ENCODE results near the gene TBCB. TPM values are rescaled to one million over a fixed set of nuclear protein-coding genes. Genes with fewer than 3 reads are reported as not detected.

TBCB gene
- total RNA-seq, 4 donors from 2014 or later, result 60.8 to 113 (median 94.5) TPM

DNA sequence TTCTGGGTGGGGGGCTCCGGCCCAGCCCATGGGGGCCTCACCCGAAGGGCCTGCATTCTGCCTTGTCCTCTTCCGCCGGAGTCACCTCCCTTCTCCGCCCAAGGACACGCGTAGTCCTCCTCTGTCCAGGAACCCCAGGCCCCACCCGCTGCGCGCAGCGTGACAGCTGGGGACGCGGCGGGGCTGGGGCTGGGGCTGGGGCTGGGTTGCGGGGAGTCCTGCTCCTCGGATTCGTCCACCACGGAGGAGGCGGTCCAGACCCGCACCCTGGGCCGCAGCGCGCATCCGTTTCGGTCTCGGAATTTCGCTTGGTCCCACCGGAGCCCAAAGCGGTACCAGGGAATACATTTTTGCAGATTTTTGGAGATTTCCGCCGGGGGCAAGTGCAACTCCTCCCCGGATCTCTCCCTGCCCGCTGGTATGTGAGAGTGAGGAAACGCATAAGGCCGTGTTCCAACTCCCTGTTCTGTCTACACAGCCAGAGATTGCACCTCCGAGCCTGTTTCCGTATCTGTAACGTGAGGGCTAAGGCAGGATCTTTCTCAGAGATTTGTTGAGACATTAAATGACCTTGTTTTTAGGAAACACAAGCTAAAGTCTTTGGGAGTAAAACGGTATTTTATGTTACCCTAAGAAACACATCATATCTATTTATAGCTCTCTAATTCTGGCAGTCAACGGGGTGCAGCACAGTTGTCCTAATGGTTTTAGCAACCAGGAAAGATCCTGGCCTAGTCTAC lies 37.3 kb downstream of the TBCB start, which contains the start of gene COX7A1:
COX7A1 (minus strand) TSS at position 96 of the 740 bp plus-strand sequence; CDS start at position 56, 40 bp downstream.
- peak; percentile 55 to 95 for DNase-seq (ENCODE audit: low spot score in 2 of 2)

DNA sequence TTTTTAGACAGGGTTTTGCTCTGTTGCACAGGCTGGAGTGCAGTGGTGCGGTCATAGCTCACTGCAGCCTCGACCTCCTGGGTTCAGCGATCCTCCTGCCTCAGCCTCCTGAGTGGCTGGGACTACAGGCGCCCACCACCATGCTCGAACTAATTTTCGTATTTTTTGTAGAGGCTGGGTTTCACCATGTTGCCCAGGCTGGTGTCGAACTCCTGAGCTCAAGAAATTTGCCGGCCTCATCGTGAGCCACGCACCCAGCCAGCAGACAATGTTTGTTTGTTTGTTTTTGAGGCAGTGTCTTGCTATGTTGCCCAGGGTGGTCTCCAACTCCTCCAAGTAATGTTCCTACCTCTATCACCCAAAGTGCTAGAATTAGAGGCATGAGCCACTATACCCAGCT lies 37.9 kb downstream of the TBCB start:
- TF ChIP-seq, protein P1, sequence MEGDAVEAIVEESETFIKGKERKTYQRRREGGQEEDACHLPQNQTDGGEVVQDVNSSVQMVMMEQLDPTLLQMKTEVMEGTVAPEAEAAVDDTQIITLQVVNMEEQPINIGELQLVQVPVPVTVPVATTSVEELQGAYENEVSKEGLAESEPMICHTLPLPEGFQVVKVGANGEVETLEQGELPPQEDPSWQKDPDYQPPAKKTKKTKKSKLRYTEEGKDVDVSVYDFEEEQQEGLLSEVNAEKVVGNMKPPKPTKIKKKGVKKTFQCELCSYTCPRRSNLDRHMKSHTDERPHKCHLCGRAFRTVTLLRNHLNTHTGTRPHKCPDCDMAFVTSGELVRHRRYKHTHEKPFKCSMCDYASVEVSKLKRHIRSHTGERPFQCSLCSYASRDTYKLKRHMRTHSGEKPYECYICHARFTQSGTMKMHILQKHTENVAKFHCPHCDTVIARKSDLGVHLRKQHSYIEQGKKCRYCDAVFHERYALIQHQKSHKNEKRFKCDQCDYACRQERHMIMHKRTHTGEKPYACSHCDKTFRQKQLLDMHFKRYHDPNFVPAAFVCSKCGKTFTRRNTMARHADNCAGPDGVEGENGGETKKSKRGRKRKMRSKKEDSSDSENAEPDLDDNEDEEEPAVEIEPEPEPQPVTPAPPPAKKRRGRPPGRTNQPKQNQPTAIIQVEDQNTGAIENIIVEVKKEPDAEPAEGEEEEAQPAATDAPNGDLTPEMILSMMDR (IDR thresholded peaks at IDR 0.05), result no peak
- TF ChIP-seq POLR2A (IDR thresholded peaks at IDR 0.05), result no peak
- WGBS, 2 donors, result 93 to 96% methylated on average over 10 of the region's 10 CpGs
- H3K4me3 ChIP-seq (ENCODE audit: low read depth, poor library complexity, severe bottlenecking), result no peak overlapping the region
- intact Hi-C loops (cut with DNase I; ENCODE audit: low total_unique reads), result no loop called here
- no peak for DNase-seq (ENCODE audit: low spot score in 2 of 2)

More for the DNA sequence above, 37.3 kb downstream of the TBCB start, which contains the start of gene COX7A1:
- TF ChIP-seq, protein P1 (IDR thresholded peaks at IDR 0.05), result no peak
- no peak for TF ChIP-seq POLR2A (IDR thresholded peaks at IDR 0.05)
- intact Hi-C loops (cut with DNase I; ENCODE audit: low total_unique reads), result no loop called here
- peak within 1 kb of the TSS; percentile 38 for H3K4me3 ChIP-seq (ENCODE audit: low read depth, poor library complexity, severe bottlenecking)
- WGBS, 2 donors, result 28 to 36% methylated on average over 24 to 30 of the region's 40 CpGs

DNA sequence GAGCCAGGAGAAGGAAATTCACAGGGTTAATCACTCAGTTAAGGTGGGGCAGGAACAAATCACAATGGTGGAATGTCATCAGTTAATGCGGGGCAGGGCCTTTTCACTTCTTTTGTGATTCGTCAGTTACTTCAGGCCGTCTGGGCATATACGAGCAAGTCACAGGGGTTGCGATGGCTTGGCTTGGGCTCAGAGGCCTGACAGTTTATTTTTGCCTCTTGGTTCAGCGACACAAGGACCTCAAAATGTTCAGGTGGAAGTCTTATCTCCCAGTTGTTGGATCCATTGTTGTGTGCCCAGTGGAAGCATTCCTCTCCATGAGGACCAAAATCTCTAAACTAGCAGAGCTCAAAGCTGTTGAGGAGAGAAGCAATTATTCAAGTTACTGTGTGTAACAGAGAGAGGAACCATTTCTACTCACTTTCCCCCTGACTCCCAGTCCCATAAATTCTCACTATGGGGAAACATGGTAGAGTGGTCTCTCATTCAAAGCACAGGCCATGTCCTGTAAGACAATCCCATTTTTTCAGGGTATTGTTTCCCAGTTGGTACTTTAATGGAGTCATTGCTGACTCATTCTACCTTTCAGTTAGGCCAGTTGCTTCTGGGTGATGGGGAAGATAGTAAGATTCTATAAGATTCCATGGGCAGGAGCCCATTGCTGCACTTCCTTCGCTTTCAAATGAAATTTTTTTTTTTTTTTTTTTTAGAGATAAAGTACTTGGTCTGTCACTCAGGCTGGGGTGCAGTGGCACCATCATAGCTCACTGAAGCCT lies 45.7 kb downstream of the TBCB start:
- no peak overlapping the region for H3K4me3 ChIP-seq (ENCODE audit: low read depth, poor library complexity, severe bottlenecking)
- DNase-seq (ENCODE audit: low spot score in 2 of 2), result no peak
- intact Hi-C loops (cut with DNase I; ENCODE audit: low total_unique reads), result no loop called here
- TF ChIP-seq, protein P1 (IDR thresholded peaks at IDR 0.05), result no peak
- no peak for TF ChIP-seq POLR2A (IDR thresholded peaks at IDR 0.05)
- WGBS, 2 donors, result 82 to 91% methylated on average over 7 of the region's 7 CpGs

DNA sequence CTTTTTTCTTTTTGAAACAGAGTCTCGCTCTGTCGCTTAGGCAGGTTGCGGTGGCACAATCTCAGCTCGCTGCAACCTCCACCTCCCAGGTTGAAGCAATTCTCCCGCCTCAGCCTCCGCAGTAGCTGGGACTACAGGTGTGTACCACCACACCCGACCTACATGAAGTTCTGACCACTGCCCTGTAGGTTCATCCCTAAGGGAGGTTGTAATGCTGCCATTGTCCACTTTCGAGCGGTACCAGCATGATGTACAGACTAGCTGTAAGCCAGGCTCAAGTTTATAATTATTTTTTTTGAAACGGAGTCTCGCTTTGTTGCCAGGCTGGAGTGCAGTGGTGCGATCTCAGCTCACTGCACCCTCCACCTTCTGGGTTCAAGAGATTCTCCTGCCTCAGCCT lies 48.5 kb downstream of the TBCB start:
- no peak for DNase-seq (ENCODE audit: low spot score in 2 of 2)
- intact Hi-C loops (cut with DNase I; ENCODE audit: low total_unique reads), result no loop called here
- TF ChIP-seq, protein P1 (IDR thresholded peaks at IDR 0.05), result no peak
- no peak for TF ChIP-seq POLR2A (IDR thresholded peaks at IDR 0.05)

DNA sequence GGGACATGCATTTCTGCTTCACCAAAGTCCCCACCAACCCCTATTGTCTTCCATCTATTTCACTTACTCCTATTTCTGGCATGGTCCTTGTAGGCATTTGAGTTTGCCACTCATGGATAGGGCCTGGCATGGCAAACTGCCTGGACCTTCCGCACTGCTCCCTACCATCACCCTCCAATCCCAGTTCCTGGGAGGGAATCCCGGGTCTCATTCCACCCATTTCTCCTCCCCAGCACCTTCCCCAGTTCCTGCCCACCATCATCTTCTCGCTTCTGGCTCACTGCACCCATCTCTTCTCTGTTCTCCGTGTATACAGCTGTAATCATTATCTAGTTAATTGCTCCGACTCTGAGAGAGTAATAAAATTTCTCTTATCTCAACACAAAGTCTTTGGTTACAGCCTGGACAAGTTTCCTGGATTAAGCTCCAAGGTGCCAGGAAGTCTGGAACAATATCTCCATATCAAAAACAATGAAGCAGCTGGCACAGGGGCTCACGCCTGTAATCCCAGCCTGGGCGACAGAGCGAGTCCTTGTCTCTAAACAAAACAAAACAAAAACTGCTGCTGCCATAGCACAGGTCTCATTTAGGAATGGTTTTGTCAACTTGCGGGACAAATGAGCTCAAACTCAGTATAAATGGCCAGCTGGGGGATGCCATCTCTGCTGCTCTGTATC lies 54.0 kb downstream of the TBCB start:
- H3K4me3 ChIP-seq (ENCODE audit: low read depth, poor library complexity, severe bottlenecking), result no peak overlapping the region
- TF ChIP-seq POLR2A (IDR thresholded peaks at IDR 0.05), result no peak
- TF ChIP-seq, protein P1 (IDR thresholded peaks at IDR 0.05), result no peak
- no peak for DNase-seq (ENCODE audit: low spot score in 2 of 2)
- WGBS, 2 donors, result 33 to 38% methylated on average over 9 of the region's 9 CpGs
- intact Hi-C loops (cut with DNase I; ENCODE audit: low total_unique reads), result loop anchor here (5.0 kb wide), 1 partner anchor 47 kb away; no protein-coding TSS in a partner anchor

More for the DNA sequence above, 48.5 kb downstream of the TBCB start:
- no peak overlapping the region for H3K4me3 ChIP-seq (ENCODE audit: low read depth, poor library complexity, severe bottlenecking)
- 97% methylated on average over 12 of the region's 12 CpGs for WGBS, 2 donors

All from lower leg skin (tissue), 4 donors.